Activated CD8-positive, alpha-beta T cell treated with anti-CD3 and anti-CD28 coated beads for 36 hours (primary cell): ENCODE results near the gene LKAAEAR1. TPM values are rescaled to one million over a fixed set of nuclear protein-coding genes. Genes with fewer than 3 reads are reported as not detected.

ENCODE experiments used
- ATAC-seq: fragments of 200-7000 bp; cut with Tn5 transposase; one replicate; pipeline ENCODE4 v1.10.0; 2021; ENCODE audit warnings: mild to moderate bottlenecking, moderate library complexity
- CTCF ChIA-PET: fragments of 350-600 bp; sonication (Branson Sonifier 250); formaldehyde crosslinking; loops from one replicate; lab custom pipeline; 2021; ENCODE audit warnings: antibody characterized with exemption; lab: Charles Lee
- POLR2A ChIA-PET: fragments of 350-600 bp; sonication (Branson Sonifier 250); formaldehyde crosslinking; loops from one replicate; lab custom pipeline; 2021; ENCODE audit warnings: antibody characterized with exemption; lab: Charles Lee
- DNase-seq: peaks from one replicate; pipeline ENCODE4 v3.0.0-alpha.2; 2020
- H3K27ac Mint-ChIP-seq: one replicate; pipeline ENCODE4 v1.8.0; 2021; ENCODE audit warnings: mild to moderate bottlenecking, mixed read lengths
- H3K27me3 Mint-ChIP-seq: one replicate; pipeline ENCODE4 v1.8.0; 2021; ENCODE audit warnings: mixed read lengths
- H3K36me3 Mint-ChIP-seq: one replicate; pipeline ENCODE4 v1.8.0; 2021; ENCODE audit warnings: low read depth, mixed read lengths
- H3K4me1 Mint-ChIP-seq: one replicate; pipeline ENCODE4 v1.8.0; 2021; ENCODE audit warnings: low read depth, mixed read lengths
- H3K4me3 Mint-ChIP-seq: one replicate; pipeline ENCODE4 v1.8.0; 2021; ENCODE audit warnings: mild to moderate bottlenecking, moderate library complexity, mixed read lengths
- H3K9me3 Mint-ChIP-seq: one replicate; pipeline ENCODE4 v1.8.0; 2021; ENCODE audit warnings: mixed read lengths
- CTCF ChIP-seq: fragments of 200-600 bp; IDR thresholded peaks from one replicate; pipeline ENCODE4 v1.8.0; 2022; ENCODE audit warnings: antibody characterized with exemption, mild to moderate bottlenecking
- intact Hi-C: fragments of 100-400 bp; cut with micrococcal nuclease; formaldehyde crosslinking; loops from one replicate; pipeline ENCODE4 v1.10.0; 2022
- total RNA-seq, 2 experiments: library from RNA; stranded (reverse); gene quantifications; one replicate each; pipeline ENCODE4 v1.2.3, GENCODE V29; 2021

Gene LKAAEAR1
- total RNA-seq, 2 experiments from 2014 or later, result 0.43 TPM

GRCh38 chr20:64064145-64064698 lies 20.0 kb downstream of the LKAAEAR1 start:
- Mint-ChIP-seq H3K27ac (peak overlapping the region; percentile 76), H3K4me3 (peak overlapping the region; percentile 89), H3K36me3 (no peaks in the 10 kb centered on the region), H3K9me3 (no peaks in the 10 kb centered on the region), H3K4me1 (peaks cover 35% of the 10 kb centered on the region), H3K27me3 (no peaks in the 10 kb centered on the region)
- ChIA-PET CTCF (interaction anchor here (1.0 kb wide), 1 partner anchor 20 kb away, joined by 3 read pairs; the partner anchor contains the start of gene LKAAEAR1), POLR2A (interaction anchor here (0.9 to 1.9 kb wide), 5 partner anchors 9 to 116 kb away, joined by 3 to 7 read pairs (median 4); no protein-coding TSS in a partner anchor)
- TF ChIP-seq CTCF, result no peak
- ATAC-seq, result no peak
- intact Hi-C loops, result loop anchor here (10.0 kb wide), 1 partner anchor 89 kb away; the partner anchor contains the start of gene SAMD10
- no peak for DNase-seq

- H3K27ac Mint-ChIP-seq, result peak overlapping the region; percentile 76
- intact Hi-C loops, result loop anchor here (10.0 kb wide), 1 partner anchor 89 kb away; the partner anchor contains the start of gene SAMD10
- no peak for ATAC-seq
Measured at GRCh38 chr20:64063389-64064144, 20.6 kb downstream of the LKAAEAR1 start.

GRCh38 chr20:64062596-64063388 lies 21.4 kb downstream of the LKAAEAR1 start, which contains the start of gene TCEA2:
Gene TCEA2, plus strand, starts transcription at chr20:64063198. Its CDS starts 115 bp downstream, at chr20:64063313.
- CTCF ChIA-PET, result interaction anchor here (0.7 to 2.1 kb wide), 5 partner anchors 9 to 82 kb away, joined by 3 to 6 read pairs (median 4); partner anchors contain the start of gene LKAAEAR1
- Mint-ChIP-seq H3K27ac (peak within 1 kb of the TSS; percentile 76), H3K4me1 (peaks cover 40% of the 10 kb centered on the region), H3K9me3 (no peaks in the 10 kb centered on the region), H3K27me3 (no peaks in the 10 kb centered on the region), H3K4me3 (peak within 1 kb of the TSS; percentile 89), H3K36me3 (no peaks in the 10 kb centered on the region)
- intact Hi-C loops, result loop anchor here (10.0 kb wide), 1 partner anchor 88 kb away; the partner anchor contains the start of gene SAMD10
- peak; percentile 98 for DNase-seq
- POLR2A ChIA-PET, result interaction anchor here (0.6 to 1.6 kb wide), 7 partner anchors 12 to 83 kb away, joined by 3 to 4 read pairs (median 3); partner anchors contain the start of genes OPRL1, PRPF6 and SAMD10
- ATAC-seq, result peak; percentile 83
- no peak for TF ChIP-seq CTCF

More at GRCh38 chr20:64063389-64064144, 20.6 kb downstream of the LKAAEAR1 start:
- Mint-ChIP-seq H3K36me3 (no peaks in the 10 kb centered on the region), H3K4me1 (peaks cover 37% of the 10 kb centered on the region), H3K9me3 (no peaks in the 10 kb centered on the region), H3K27me3 (no peaks in the 10 kb centered on the region), H3K4me3 (peak overlapping the region; percentile 89)
- ChIA-PET CTCF (interaction anchor here (1.0 to 2.1 kb wide), 3 partner anchors 20 to 83 kb away, joined by 3 to 6 read pairs (median 4); partner anchors contain the start of gene LKAAEAR1), POLR2A (interaction anchor here (0.6 to 1.9 kb wide), 6 partner anchors 9 to 32 kb away, joined by 3 to 7 read pairs (median 4); no protein-coding TSS in a partner anchor)
- TF ChIP-seq CTCF, result no peak
- DNase-seq, result peak; percentile 63

DNA sequence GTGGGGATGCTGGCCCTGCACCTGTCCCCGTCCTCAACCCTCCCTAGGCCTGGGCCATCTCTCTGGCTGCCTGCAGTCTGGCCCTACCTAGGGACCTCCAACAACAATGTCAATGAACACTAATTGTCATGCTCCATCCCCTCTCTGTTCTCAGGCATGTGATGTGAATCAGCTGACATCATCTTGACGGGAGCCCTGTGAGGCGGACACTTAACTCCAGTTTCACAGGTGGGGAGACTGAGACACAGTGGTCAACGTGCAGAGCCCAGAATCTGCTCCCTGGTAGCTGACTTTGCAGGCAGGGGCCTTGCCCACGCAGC lies 22.0 kb downstream of the LKAAEAR1 start:
- Mint-ChIP-seq H3K4me3 (peak overlapping the region; percentile 89), H3K4me1 (peaks cover 41% of the 10 kb centered on the region), H3K27me3 (no peaks in the 10 kb centered on the region), H3K36me3 (no peaks in the 10 kb centered on the region), H3K9me3 (no peaks in the 10 kb centered on the region), H3K27ac (no peak overlapping the region)
- POLR2A ChIA-PET, result interaction anchor here (0.7 to 1.6 kb wide), 6 partner anchors 11 to 82 kb away, joined by 3 to 4 read pairs (median 3); partner anchors contain the start of genes OPRL1, PRPF6 and SAMD10
- ATAC-seq, result no peak
- intact Hi-C loops, result loop anchor here (10.0 kb wide), 1 partner anchor 87 kb away; the partner anchor contains the start of gene SAMD10
- CTCF ChIA-PET, result interaction anchor here (0.7 to 2.1 kb wide), 5 partner anchors 9 to 82 kb away, joined by 3 to 6 read pairs (median 4); partner anchors contain the start of gene LKAAEAR1
- no peak for DNase-seq
- no peak for TF ChIP-seq CTCF
